HepG2 (cell line): Measurements from ENCODE around the gene CDC42EP5. TPM values are rescaled to one million over a fixed set of nuclear protein-coding genes. Genes with fewer than 3 reads are reported as not detected.

Source experiments
- ATF1 ChIP-seq: IDR thresholded peaks from 2 replicates; pipeline ENCODE4 v1.6.1; 2016; ENCODE audit warnings: mild to moderate bottlenecking, control low read depth
- ETV5 ChIP-seq: IDR thresholded peaks from 2 replicates; pipeline ENCODE4 v1.6.1; 2018; ENCODE audit warnings: missing biosample characterization, missing genetic modification reagents, inconsistent platforms, borderline replicate concordance
- MTA1 ChIP-seq: sonication (generic); formaldehyde crosslinking; IDR thresholded peaks from 2 replicates; pipeline ENCODE4 v1.4.0; 2020; ENCODE audit warnings: missing genetic modification reagents, mild to moderate bottlenecking, borderline replicate concordance
- MYC ChIP-seq: sonication (generic); formaldehyde crosslinking; IDR thresholded peaks from 2 replicates; pipeline ENCODE4 v1.9.0; 2021; ENCODE audit warnings: missing genetic modification reagents, borderline replicate concordance
- NCOA2 ChIP-seq: sonication (generic); formaldehyde crosslinking; IDR thresholded peaks from 2 replicates; pipeline ENCODE4 v1.8.0; 2022; ENCODE audit warnings: inconsistent platforms
- PRPF4 ChIP-seq: fragments of 200-400 bp; formaldehyde crosslinking; IDR thresholded peaks from 2 replicates; pipeline ENCODE4 v1.6.1; 2016; ENCODE audit warnings: low read length, low read depth; ENCODE audit not compliant: poor library complexity, severe bottlenecking
- SMYD3 ChIP-seq: sonication (generic); formaldehyde crosslinking; IDR thresholded peaks from 2 replicates; pipeline ENCODE4 v1.8.1; 2023; ENCODE audit warnings: mild to moderate bottlenecking, missing genetic modification reagents
- SP2 ChIP-seq: sonication (generic); formaldehyde crosslinking; IDR thresholded peaks from 2 replicates; pipeline ENCODE4 v1.5.1; 2020; ENCODE audit warnings: mild to moderate bottlenecking, missing genetic modification reagents
- TRAFD1 ChIP-seq: sonication (generic); formaldehyde crosslinking; IDR thresholded peaks from 2 replicates; pipeline ENCODE4 v1.5.1; 2020; ENCODE audit warnings: missing genetic modification reagents, mild to moderate bottlenecking, borderline replicate concordance
- ZFP41 ChIP-seq: sonication (generic); formaldehyde crosslinking; IDR thresholded peaks from 2 replicates; pipeline ENCODE4 v1.4.0; 2020; ENCODE audit warnings: mild to moderate bottlenecking, missing genetic modification reagents, borderline replicate concordance
- ZMYM2 ChIP-seq: sonication (generic); formaldehyde crosslinking; IDR thresholded peaks from 2 replicates; pipeline ENCODE4 v1.8.0; 2022; ENCODE audit warnings: mild to moderate bottlenecking, missing genetic modification reagents
- ZNF331 ChIP-seq: sonication (generic); formaldehyde crosslinking; IDR thresholded peaks from 2 replicates; pipeline ENCODE4 v1.4.0; 2020; ENCODE audit warnings: missing genetic modification reagents
- ZNF333 ChIP-seq: sonication (generic); formaldehyde crosslinking; IDR thresholded peaks from 2 replicates; pipeline ENCODE4 v1.4.0; 2020; ENCODE audit warnings: mild to moderate bottlenecking, missing genetic modification reagents, borderline replicate concordance
- ZNF746 ChIP-seq: sonication (generic); formaldehyde crosslinking; IDR thresholded peaks from 2 replicates; pipeline ENCODE4 v1.8.0; 2022; ENCODE audit warnings: mild to moderate bottlenecking, missing genetic modification reagents
- polyA plus RNA-seq, 8 experiments: library from polyadenylated mRNA; depleted of rRNA in 3 of 8; stranded (reverse) in 7 of 8; unstranded in 1 of 8; fragments of >200 nt; fragmentation: Illumina TruSeq in 4 of 8; extraction: Trizol in 4 of 8; gene quantifications; 2 replicates each; pipeline versions ENCODE4 v1.2.1 to v1.2.3, GENCODE V29; 2011 to 2016; ENCODE audit warnings: low read depth in 4 of 8, missing spikeins in 1 of 8, mixed read lengths in 1 of 8; ENCODE audit not compliant: insufficient read depth in 1 of 8
- total RNA-seq, 5 experiments: library from RNA; depleted of rRNA; stranded (reverse); fragments of >200 nt; fragmentation: Illumina TruSeq; extraction: Trizol; gene quantifications; 2 replicates each; pipeline ENCODE4 v1.2.3, GENCODE V29; 2016; ENCODE audit warnings: low read depth in 1 of 5
- TF ChIP-seq, protein P1 (sequence below): sonication (generic); formaldehyde crosslinking; IDR thresholded peaks from 2 replicates; pipeline ENCODE4 v1.4.0; 2020; ENCODE audit warnings: missing genetic modification reagents
- TF ChIP-seq, protein P2 (sequence below): fragments of 450-650 bp; IDR thresholded peaks from 2 replicates; pipeline ENCODE4 v1.6.1; 2016
- TF ChIP-seq, protein P3 (sequence below): sonication (generic); formaldehyde crosslinking; IDR thresholded peaks from 2 replicates; pipeline ENCODE4 v1.5.1; 2020; ENCODE audit warnings: mild to moderate bottlenecking, missing genetic modification reagents, borderline replicate concordance
- TF ChIP-seq, protein P4 (sequence below): sonication (generic); formaldehyde crosslinking; IDR thresholded peaks from 2 replicates; pipeline ENCODE4 v1.4.0; 2020; ENCODE audit warnings: missing genetic modification reagents
- TF ChIP-seq, protein P5 (sequence below): IDR thresholded peaks from 2 replicates; pipeline ENCODE4 v1.6.1; 2012; ENCODE audit warnings: inconsistent platforms

CDC42EP5 gene
- total and polyA plus RNA-seq, 2 of the 13 experiments (the other 11 are each of a cell fraction or from before 2014, with no cell fraction given), result 0.41 to 1.6 TPM

DNA sequence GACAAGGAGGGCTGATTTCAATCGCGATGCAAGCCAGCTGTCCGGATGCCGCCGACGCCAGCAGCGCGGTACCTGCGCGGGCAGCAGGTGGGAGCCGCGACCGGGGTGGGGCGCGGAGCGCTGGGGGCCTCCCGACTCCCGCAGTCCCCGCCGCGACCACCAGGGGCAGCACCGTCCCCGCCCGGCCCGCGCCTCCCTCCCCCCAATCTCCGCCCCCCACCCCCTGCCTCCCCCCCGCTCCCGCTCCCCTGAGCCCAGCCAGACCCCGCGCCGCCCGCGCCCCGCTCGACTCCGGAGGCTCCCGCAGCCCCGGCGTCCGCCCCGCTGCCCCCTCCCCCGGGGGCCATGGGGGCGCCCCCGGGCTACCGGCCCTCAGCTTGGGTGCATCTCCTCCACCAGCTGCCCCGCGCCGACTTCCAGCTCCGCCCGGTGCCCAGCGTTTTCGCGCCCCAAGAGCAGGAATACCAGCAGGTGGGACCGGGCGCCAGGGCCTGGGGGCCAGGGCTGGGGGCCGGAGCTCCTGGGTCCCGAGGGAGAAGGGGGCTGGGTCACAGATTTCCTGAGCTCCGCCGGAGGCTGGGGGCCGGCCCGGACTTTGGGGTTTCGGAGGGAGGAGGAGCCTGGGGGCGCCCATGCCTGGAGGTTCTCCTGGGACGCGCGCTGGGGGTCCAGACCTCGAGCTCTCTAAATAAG, 57.7 kb downstream of the CDC42EP5 start, which contains the start of gene TTYH1 (continued):
- TF ChIP-seq ZNF331 (CRISPR knock-in tag) (no peak), MYC (CRISPR knock-in tag) (no peak), ATF1 (CRISPR knock-in tag) (no peak), ZNF746 (no peak), SMYD3 (CRISPR knock-in tag) (no peak), NCOA2 (CRISPR knock-in tag) (no peak), ZNF333 (no peak), ZMYM2 (no peak), MTA1 (CRISPR knock-in tag) (no peak), ETV5 (CRISPR knock-in tag) (no peak), ZFP41 (CRISPR knock-in tag) (no peak), SP2 (CRISPR knock-in tag) (no peak), TRAFD1 (no peak), PRPF4 (no peak)
- TF ChIP-seq, protein P1, sequence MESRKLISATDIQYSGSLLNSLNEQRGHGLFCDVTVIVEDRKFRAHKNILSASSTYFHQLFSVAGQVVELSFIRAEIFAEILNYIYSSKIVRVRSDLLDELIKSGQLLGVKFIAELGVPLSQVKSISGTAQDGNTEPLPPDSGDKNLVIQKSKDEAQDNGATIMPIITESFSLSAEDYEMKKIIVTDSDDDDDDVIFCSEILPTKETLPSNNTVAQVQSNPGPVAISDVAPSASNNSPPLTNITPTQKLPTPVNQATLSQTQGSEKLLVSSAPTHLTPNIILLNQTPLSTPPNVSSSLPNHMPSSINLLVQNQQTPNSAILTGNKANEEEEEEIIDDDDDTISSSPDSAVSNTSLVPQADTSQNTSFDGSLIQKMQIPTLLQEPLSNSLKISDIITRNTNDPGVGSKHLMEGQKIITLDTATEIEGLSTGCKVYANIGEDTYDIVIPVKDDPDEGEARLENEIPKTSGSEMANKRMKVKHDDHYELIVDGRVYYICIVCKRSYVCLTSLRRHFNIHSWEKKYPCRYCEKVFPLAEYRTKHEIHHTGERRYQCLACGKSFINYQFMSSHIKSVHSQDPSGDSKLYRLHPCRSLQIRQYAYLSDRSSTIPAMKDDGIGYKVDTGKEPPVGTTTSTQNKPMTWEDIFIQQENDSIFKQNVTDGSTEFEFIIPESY (CRISPR knock-in tag), result peak; percentile 94
- TF ChIP-seq, protein P2, sequence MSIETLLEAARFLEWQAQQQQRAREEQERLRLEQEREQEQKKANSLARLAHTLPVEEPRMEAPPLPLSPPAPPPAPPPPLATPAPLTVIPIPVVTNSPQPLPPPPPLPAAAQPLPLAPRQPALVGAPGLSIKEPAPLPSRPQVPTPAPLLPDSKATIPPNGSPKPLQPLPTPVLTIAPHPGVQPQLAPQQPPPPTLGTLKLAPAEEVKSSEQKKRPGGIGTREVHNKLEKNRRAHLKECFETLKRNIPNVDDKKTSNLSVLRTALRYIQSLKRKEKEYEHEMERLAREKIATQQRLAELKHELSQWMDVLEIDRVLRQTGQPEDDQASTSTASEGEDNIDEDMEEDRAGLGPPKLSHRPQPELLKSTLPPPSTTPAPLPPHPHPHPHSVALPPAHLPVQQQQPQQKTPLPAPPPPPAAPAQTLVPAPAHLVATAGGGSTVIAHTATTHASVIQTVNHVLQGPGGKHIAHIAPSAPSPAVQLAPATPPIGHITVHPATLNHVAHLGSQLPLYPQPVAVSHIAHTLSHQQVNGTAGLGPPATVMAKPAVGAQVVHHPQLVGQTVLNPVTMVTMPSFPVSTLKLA, result no peak
- TF ChIP-seq, protein P3, sequence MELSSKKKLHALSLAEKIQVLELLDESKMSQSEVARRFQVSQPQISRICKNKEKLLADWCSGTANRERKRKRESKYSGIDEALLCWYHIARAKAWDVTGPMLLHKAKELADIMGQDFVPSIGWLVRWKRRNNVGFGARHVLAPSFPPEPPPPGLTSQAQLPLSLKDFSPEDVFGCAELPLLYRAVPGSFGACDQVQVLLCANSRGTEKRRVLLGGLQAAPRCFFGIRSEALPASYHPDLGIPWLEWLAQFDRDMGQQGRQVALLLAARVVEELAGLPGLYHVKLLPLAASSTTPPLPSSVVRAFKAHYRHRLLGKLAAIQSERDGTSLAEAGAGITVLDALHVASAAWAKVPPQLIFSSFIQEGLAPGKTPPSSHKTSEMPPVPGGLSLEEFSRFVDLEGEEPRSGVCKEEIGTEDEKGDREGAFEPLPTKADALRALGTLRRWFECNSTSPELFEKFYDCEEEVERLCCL (CRISPR knock-in tag), result no peak
- TF ChIP-seq, protein P4, sequence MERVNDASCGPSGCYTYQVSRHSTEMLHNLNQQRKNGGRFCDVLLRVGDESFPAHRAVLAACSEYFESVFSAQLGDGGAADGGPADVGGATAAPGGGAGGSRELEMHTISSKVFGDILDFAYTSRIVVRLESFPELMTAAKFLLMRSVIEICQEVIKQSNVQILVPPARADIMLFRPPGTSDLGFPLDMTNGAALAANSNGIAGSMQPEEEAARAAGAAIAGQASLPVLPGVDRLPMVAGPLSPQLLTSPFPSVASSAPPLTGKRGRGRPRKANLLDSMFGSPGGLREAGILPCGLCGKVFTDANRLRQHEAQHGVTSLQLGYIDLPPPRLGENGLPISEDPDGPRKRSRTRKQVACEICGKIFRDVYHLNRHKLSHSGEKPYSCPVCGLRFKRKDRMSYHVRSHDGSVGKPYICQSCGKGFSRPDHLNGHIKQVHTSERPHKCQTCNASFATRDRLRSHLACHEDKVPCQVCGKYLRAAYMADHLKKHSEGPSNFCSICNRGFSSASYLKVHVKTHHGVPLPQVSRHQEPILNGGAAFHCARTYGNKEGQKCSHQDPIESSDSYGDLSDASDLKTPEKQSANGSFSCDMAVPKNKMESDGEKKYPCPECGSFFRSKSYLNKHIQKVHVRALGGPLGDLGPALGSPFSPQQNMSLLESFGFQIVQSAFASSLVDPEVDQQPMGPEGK (CRISPR knock-in tag), result peak; percentile 44
- TF ChIP-seq, protein P5, sequence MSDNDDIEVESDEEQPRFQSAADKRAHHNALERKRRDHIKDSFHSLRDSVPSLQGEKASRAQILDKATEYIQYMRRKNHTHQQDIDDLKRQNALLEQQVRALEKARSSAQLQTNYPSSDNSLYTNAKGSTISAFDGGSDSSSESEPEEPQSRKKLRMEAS, result no peak
